H9 (cell line): ENCODE data around the gene SOX14. TPM values are rescaled to one million over a fixed set of nuclear protein-coding genes. Genes with fewer than 3 reads are reported as not detected.
A peak's percentile ranks its signal among the peaks of the same experiment; 100 is the strongest.

Experiments used
- DNase-seq: peaks from one replicate; pipeline ENCODE4 v3.0.0-alpha.2; 2017
- H2AFZ ChIP-seq: one replicate; pipeline ENCODE4 v1.6.1; 2013; ENCODE audit warnings: mild to moderate bottlenecking, low read length, control low read depth, moderate library complexity
- H2AK5ac ChIP-seq: 2 replicates; pipeline ENCODE4 v1.6.1; 2013; ENCODE audit warnings: low read length, control low read depth, mixed read lengths; ENCODE audit not compliant: insufficient read length
- H2BK120ac ChIP-seq: one replicate; pipeline ENCODE4 v1.6.1; 2013; ENCODE audit warnings: low read depth, mild to moderate bottlenecking, low read length, control low read depth, inconsistent platforms; ENCODE audit not compliant: poor library complexity, severe bottlenecking
- H2BK12ac ChIP-seq: 2 replicates; pipeline ENCODE4 v1.6.1; 2013; ENCODE audit warnings: low read length, control low read depth, mixed read lengths, low read depth; ENCODE audit not compliant: insufficient read length
- H2BK15ac ChIP-seq: 2 replicates; pipeline ENCODE4 v1.6.1; 2013; ENCODE audit warnings: low read depth, low read length, control low read depth
- H2BK20ac ChIP-seq: one replicate; pipeline ENCODE4 v1.6.1; 2013; ENCODE audit warnings: low read depth, mild to moderate bottlenecking, low read length, control low read depth, inconsistent platforms; ENCODE audit not compliant: poor library complexity, severe bottlenecking
- H2BK5ac ChIP-seq: 2 replicates; pipeline ENCODE4 v1.6.1; 2013; ENCODE audit warnings: low read length, control low read depth, mixed read lengths; ENCODE audit not compliant: insufficient read length
- H3K14ac ChIP-seq: 2 replicates; pipeline ENCODE4 v1.6.1; 2013; ENCODE audit warnings: low read length, control low read depth; ENCODE audit not compliant: insufficient read depth
- H3K18ac ChIP-seq: 2 replicates; pipeline ENCODE4 v1.6.1; 2013; ENCODE audit warnings: low read depth, mild to moderate bottlenecking, mixed read lengths, low read length, control low read depth; ENCODE audit not compliant: insufficient read length
- H3K23ac ChIP-seq: 2 replicates; pipeline ENCODE4 v1.6.1; 2013; ENCODE audit warnings: low read length, control low read depth, mixed read lengths, low read depth; ENCODE audit not compliant: insufficient read length
- H3K23me2 ChIP-seq: 2 replicates; pipeline ENCODE4 v1.6.1; 2013; ENCODE audit warnings: low read depth, mild to moderate bottlenecking, mixed read lengths, low read length, control low read depth; ENCODE audit not compliant: insufficient read length, poor library complexity, severe bottlenecking
- H3K27ac ChIP-seq: 2 replicates; pipeline ENCODE4 v1.5.1; 2013; ENCODE audit warnings: low read length, control low read depth, mixed read lengths, low read depth; ENCODE audit not compliant: insufficient read length
- H3K27me3 ChIP-seq: 2 replicates; pipeline ENCODE4 v1.6.1; 2013; ENCODE audit warnings: low read length, control low read depth, inconsistent platforms; ENCODE audit not compliant: insufficient read depth
- H3K4ac ChIP-seq: 2 replicates; pipeline ENCODE4 v1.6.1; 2013; ENCODE audit warnings: low read depth, mild to moderate bottlenecking, control low read depth, inconsistent platforms, low read length, moderate library complexity
- H3K4me1 ChIP-seq: 2 replicates; pipeline ENCODE4 v1.6.1; 2013; ENCODE audit warnings: low read length, control low read depth, inconsistent platforms; ENCODE audit not compliant: insufficient read depth
- H3K4me2 ChIP-seq: 2 replicates; pipeline ENCODE4 v1.6.1; 2013; ENCODE audit warnings: low read length, control low read depth, mixed read lengths; ENCODE audit not compliant: insufficient read length, insufficient read depth
- H3K56ac ChIP-seq: 2 replicates; pipeline ENCODE4 v1.6.1; 2013; ENCODE audit warnings: low read depth, mild to moderate bottlenecking, mixed read lengths, low read length, control low read depth; ENCODE audit not compliant: insufficient read length
- H3K79me1 ChIP-seq: 2 replicates; pipeline ENCODE4 v1.6.1; 2013; ENCODE audit warnings: low read depth, mild to moderate bottlenecking, moderate library complexity, low read length, control low read depth, inconsistent platforms; ENCODE audit not compliant: insufficient read depth, poor library complexity, severe bottlenecking
- H3K79me2 ChIP-seq: 2 replicates; pipeline ENCODE4 v1.6.1; 2013; ENCODE audit warnings: low read length, control low read depth, inconsistent platforms; ENCODE audit not compliant: insufficient read depth
- H3K9ac ChIP-seq: 2 replicates; pipeline ENCODE4 v1.6.1; 2013; ENCODE audit warnings: low read length, control low read depth, mixed read lengths; ENCODE audit not compliant: insufficient read length; ENCODE audit errors: extremely low read depth
- H3K9me3 ChIP-seq: one replicate; pipeline ENCODE4 v1.6.1; 2013; ENCODE audit warnings: low read depth, low read length, inconsistent platforms; ENCODE audit not compliant: control insufficient read depth
- H3T11ph ChIP-seq: one replicate; pipeline ENCODE4 v1.6.1; 2013; ENCODE audit warnings: mild to moderate bottlenecking, low read length, control low read depth, inconsistent platforms
- H4K20me1 ChIP-seq: one replicate; pipeline ENCODE4 v1.6.1; 2013; ENCODE audit not compliant: control insufficient read depth, insufficient read length, insufficient read depth
- H4K5ac ChIP-seq: 2 replicates; pipeline ENCODE4 v1.6.1; 2013; ENCODE audit warnings: low read depth, mild to moderate bottlenecking, mixed read lengths, low read length, control low read depth; ENCODE audit not compliant: insufficient read length
- H4K8ac ChIP-seq: replicated peaks from 2 replicates; pipeline ENCODE4 v1.6.1; 2013; ENCODE audit warnings: low read length, control low read depth, mixed read lengths, low read depth; ENCODE audit not compliant: insufficient read length
- H4K91ac ChIP-seq: 2 replicates; pipeline ENCODE4 v1.6.1; 2013; ENCODE audit warnings: low read depth, mild to moderate bottlenecking, moderate library complexity, mixed read lengths, low read length, control low read depth; ENCODE audit not compliant: insufficient read length
- H3K27ac Mint-ChIP-seq, 3 experiments: 2 replicates in 2 of 3; 3 replicates in 1 of 3; pipeline ENCODE4 v1.8.0; 2020 to 2021; ENCODE audit warnings: mixed read lengths in 3 of 3, mild to moderate bottlenecking in 1 of 3, moderate library complexity in 1 of 3
- H3K27me3 Mint-ChIP-seq: 2 replicates; pipeline ENCODE4 v1.8.0; 2021; ENCODE audit warnings: low read depth, mild to moderate bottlenecking, moderate library complexity, mixed read lengths
- H3K36me3 Mint-ChIP-seq, 3 experiments: 2 replicates in 2 of 3; 3 replicates in 1 of 3; pipeline ENCODE4 v1.8.0; 2020 to 2021; ENCODE audit warnings: low read depth in 3 of 3, mixed read lengths in 3 of 3; ENCODE audit not compliant: insufficient read depth in 1 of 3
- H3K4me1 Mint-ChIP-seq, 2 experiments: 2 replicates each; pipeline ENCODE4 v1.8.0; 2020; ENCODE audit warnings: mixed read lengths in 2 of 2
- H3K4me3 Mint-ChIP-seq, 2 experiments: 2 replicates in 1 of 2; 3 replicates in 1 of 2; pipeline ENCODE4 v1.8.0; 2020 to 2021; ENCODE audit warnings: mild to moderate bottlenecking in 2 of 2, mixed read lengths in 2 of 2, moderate library complexity in 1 of 2
- H3K9me3 Mint-ChIP-seq, 2 experiments: 2 replicates in 1 of 2; 3 replicates in 1 of 2; pipeline ENCODE4 v1.8.0; 2020; ENCODE audit warnings: mild to moderate bottlenecking in 2 of 2, mixed read lengths in 2 of 2, moderate library complexity in 1 of 2
- CTCF ChIP-seq: fragments of 200-600 bp; sonication (generic); conservative IDR thresholded peaks from 3 replicates; pipeline ENCODE4 v1.8.0; 2021; ENCODE audit warnings: antibody characterized with exemption, mild to moderate bottlenecking
- WGBS: extraction: QIAGEN DNeasy Blood & Tissue Kit; methylation state at CpG from one replicate; pipeline ENCODE4 v1.1.7; 2013; ENCODE audit warnings: missing lambda C conversion rate, low lambda C conversion rate, mixed read lengths; ENCODE audit not compliant: insufficient read length; ENCODE audit errors: extremely low coverage; 5-methylcytosine and 5-hydroxymethylcytosine counted together
- total RNA-seq: library from RNA; stranded (reverse); gene quantifications from 2 replicates; pipeline ENCODE4 v1.2.1, GENCODE V29; 2021

Gene SOX14
- total RNA-seq, 1 experiment from 2014 or later, result 0.57 TPM

- H3K4me1 ChIP-seq, result no peaks in the 10 kb centered on the region
- H3K23me2 ChIP-seq, result no peaks in the 10 kb centered on the region
- no peak overlapping the region for H2BK120ac ChIP-seq
- no peak overlapping the region for H2AK5ac ChIP-seq
- H2BK15ac ChIP-seq, result no peak overlapping the region
- no peak overlapping the region for H2BK5ac ChIP-seq
- no peak overlapping the region for H3K23ac ChIP-seq
- H3K9ac ChIP-seq, result no peak overlapping the region
- H4K5ac ChIP-seq, result no peak overlapping the region
- H3K4ac ChIP-seq, result no peak overlapping the region
- no peak overlapping the region for H3K4me3 Mint-ChIP-seq
- no peak overlapping the region for H2BK12ac ChIP-seq
- H3K18ac ChIP-seq, result no peak overlapping the region
- H3K36me3 Mint-ChIP-seq, result no peaks in the 10 kb centered on the region
- H3K9me3 ChIP-seq, result no peaks in the 10 kb centered on the region
- H4K8ac ChIP-seq, result no peak overlapping the region
- H3K4me1 Mint-ChIP-seq, result peaks cover 0 to 3% of the 10 kb centered on the region in 2 experiments; a peak in 1 of 4 replicates
- H3K27ac Mint-ChIP-seq, result peak overlapping the region in 1 of 3 experiments; percentile 71; a peak in 1 of 7 replicates
- no peaks in the 10 kb centered on the region for H4K20me1 ChIP-seq
- TF ChIP-seq CTCF, result no peak
- WGBS, result no CpG with 5 or more reads among the region's 6 CpGs
- H3K79me2 ChIP-seq, result no peaks in the 10 kb centered on the region
- no peak overlapping the region for H3T11ph ChIP-seq
- no peak for DNase-seq
- H4K91ac ChIP-seq, result no peak overlapping the region
- no peaks in the 10 kb centered on the region for H3K27me3 ChIP-seq
- H3K79me1 ChIP-seq, result no peaks in the 10 kb centered on the region
- no peak overlapping the region for H3K27ac ChIP-seq
- H2AFZ ChIP-seq, result no peak overlapping the region
- H3K14ac ChIP-seq, result no peak overlapping the region
- peaks cover 19% of the 10 kb centered on the region for H3K27me3 Mint-ChIP-seq
- H2BK20ac ChIP-seq, result no peak overlapping the region
- H3K4me2 ChIP-seq, result no peak overlapping the region
- no peak overlapping the region for H3K56ac ChIP-seq
- H3K9me3 Mint-ChIP-seq, result no peaks in the 10 kb centered on the region
Observed at GRCh38 chr3:137787529-137787928, 23.4 kb downstream of the SOX14 start.
